GM19099 (cell line): ENCODE measurements around the gene SFRP5.
A peak's percentile ranks its signal among the peaks of the same experiment; 100 is the strongest.

Experiments used
- POLR2A ChIP-seq: IDR thresholded peaks from 3 replicates; pipeline ENCODE4 v1.6.1; 2011; ENCODE audit warnings: low read depth; ENCODE audit not compliant: insufficient read length; ENCODE audit errors: extremely low read depth

The SFRP5 gene

DNA sequence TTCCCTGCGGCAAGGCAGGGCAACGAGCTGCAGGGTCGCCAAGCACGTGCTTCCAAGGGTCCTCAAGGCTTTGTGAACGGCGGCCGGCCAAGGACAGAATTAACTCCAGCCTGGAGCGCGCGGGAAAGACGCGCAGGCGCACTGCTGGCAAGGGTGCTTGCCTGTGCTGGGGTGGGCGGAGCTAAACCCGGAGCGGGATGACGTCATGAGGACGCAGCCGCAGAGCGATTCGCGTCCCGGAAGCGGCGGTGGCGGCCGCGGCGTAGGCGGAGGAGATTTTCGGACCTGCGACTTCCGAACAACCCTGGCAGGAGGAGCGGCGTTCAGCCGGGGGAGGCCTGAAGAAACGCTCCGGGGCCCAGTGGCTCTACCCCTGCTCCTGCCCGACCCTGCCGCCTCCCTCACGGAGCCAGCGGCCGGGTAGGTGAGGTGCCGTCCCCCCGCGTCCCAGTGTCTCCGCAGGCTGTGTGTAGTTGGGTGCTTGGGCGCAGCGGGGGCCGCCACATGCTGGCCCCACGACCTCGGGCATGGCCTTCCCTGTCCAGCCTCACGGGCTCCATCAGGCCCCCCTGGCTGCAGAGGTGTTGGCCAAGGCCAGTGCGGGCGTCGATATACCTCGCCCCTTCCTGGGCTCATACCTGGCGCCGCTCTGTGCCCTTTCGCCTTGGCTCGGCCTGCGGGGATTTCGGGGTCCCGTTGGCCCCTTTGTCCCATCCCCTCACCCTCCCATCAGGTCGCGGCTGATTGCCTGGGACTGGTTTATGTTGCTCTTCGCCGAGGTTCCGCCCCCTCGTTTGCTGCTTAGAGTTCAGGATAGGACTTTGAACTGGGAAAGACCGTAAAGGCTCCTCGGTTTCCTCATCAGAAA is 34.7 kb downstream of the SFRP5 start, which contains the start of gene ZFYVE27:
Gene ZFYVE27, plus strand, starts transcription at position 227 of the 868 bp plus-strand sequence. CDS start 1,350 bp downstream, outside the sequence.
- peak; percentile 93 for TF ChIP-seq POLR2A

DNA sequence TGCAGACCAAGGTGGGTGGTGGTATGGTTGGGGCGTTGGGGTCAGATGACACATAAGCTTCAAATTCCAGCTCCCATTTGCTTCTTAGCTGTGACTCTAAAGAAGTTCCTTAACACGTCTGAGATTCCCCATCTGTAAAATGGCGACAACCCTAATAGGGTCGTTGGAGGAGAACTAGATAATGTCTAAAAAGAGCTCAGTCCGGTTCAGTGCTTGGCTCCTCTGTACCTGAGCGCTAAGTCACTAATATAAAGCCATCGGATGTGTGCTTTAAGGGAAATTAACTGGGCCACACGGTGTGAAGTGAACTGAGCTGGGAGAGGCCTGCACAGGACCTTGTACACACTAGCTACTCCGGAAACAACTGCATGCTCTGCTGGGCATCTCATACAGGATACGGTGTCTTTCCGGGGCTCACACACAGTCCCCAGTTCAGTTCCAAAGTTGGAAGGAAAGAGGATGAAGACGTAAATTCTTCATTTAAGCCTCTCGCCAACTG is 35.3 kb downstream of the SFRP5 start:
- TF ChIP-seq POLR2A, result no peak

DNA sequence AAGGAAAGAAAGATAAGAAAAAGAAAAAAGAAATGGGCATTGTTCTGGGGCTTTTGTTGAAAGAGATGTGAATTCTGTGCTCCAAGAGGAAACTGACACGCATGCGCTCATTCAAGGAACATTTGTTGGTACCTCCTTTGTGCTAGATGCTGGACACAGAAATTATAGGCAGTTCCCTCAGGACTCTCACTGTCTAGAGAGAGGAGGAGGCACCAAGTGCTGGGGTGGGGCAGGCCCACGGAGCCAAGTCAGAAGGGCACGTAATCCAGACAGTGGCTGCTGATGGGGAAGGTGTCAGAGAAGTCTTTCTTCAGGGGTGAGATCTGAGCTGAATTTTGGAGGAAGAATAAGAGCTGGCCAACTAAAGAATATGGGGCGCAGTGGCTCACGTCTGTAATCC is 37.8 kb downstream of the SFRP5 start:
- no peak for TF ChIP-seq POLR2A

DNA sequence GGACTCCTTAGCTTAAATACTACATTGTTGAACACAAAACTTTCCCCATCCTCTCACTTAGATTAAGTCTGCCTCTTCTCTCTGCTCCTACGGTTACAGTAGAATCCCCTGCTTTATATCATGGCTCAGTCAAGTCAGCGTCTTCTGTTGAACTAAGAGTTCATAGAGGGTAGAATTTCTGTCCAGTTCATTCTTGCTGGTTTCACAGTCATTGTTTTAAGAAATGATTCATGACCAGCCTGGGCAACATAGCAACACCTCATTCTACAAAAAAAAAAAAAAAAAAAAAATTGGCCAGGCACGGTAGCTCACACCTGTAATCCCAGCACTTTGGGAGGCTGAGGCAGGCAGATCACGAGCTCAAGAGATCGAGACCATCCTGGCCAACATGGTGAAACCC is 38.5 kb downstream of the SFRP5 start:
- TF ChIP-seq POLR2A, result no peak

DNA sequence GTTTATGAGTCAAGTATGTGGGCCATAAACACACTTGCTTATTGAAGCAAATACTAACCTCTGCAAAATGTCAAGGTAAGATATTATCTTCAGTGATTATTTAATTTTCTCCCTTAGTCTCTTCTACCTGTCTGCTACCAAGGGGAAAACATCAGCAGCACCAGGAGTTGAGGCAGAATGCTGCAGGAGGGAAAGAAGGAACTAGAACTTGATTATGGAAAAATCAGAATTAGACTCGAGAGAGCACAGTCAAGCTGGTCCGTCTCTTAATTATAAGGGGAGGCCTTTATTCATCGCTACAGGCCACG is 39.8 kb downstream of the SFRP5 start:
- TF ChIP-seq POLR2A, result no peak

DNA sequence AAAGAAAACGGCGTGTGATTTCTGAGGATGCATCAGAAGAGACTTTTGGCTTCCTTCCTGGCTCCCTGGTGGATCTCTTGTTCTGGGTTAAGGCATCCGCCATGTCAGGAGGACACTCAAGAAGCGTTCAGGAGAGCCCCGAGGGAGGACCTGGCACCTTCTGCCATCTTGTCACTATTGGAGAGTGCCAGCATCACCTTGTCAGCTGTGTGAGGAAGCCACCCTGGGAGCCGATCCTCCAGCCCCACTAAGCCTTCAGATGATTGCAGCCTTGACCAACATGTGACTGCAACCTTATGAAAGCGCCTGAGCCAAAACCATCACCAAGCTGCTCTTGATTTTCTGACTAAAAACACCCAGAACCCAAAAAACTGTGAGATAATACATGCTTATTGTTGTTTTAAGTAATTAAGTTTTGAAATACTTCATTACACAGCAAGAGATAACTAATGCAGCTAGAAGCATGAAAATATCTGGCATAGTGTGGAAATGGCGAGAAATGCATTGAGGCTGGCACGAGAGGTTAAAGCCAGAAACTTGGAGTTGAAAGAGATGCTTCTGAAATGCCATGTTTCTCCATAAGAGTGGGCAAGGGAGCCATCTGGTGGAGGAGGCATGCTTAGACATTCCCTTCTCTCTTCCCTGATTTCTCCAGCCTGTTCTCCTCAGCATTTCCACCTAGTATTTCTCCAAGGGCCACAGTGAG is 40.3 kb downstream of the SFRP5 start:
- TF ChIP-seq POLR2A, result no peak

DNA sequence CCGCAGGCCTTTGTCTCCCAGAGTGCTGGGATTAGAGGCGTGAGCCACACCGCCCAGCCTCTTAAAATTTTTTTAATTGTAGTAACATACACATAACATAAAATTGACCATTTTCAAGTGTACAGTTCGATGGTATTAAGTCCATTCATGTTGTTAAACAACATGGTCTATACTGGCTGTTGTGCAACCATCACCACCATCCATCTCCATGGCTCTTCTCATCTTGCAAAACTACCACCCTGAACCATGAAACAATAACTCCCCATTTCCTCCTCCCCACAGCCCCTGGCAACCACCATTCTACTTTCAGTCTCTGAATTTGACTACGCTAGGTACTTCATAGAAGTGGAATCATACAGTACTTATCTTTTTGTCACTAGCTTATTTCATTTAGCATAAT is 42.8 kb downstream of the SFRP5 start:
- no peak for TF ChIP-seq POLR2A

DNA sequence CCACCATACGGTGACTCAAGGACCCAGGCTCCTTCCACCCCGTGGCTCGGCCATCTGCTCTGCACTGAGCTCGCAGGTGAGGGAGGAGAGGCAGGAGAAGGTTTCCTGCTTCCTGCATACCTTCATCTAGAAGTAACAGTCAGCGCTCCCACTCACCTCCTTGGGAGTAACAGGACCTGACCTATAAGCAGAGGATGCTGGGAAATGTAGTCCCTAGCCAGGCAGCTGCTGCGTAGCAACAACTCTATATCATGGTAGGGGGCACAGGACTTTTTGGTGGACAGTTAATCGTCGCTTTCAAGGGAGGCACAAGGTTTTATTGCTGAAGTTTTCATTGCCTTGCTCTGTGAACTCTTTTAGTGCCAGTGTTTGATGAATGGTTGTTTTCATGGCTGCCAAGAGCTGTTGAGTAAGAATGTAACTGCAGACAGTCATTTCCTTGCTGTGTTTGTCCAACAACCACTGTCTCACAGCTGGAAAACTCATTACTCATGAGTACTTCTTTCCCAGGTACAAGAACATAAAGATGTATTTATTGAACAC is 45.1 kb downstream of the SFRP5 start:
- TF ChIP-seq POLR2A, result no peak

DNA sequence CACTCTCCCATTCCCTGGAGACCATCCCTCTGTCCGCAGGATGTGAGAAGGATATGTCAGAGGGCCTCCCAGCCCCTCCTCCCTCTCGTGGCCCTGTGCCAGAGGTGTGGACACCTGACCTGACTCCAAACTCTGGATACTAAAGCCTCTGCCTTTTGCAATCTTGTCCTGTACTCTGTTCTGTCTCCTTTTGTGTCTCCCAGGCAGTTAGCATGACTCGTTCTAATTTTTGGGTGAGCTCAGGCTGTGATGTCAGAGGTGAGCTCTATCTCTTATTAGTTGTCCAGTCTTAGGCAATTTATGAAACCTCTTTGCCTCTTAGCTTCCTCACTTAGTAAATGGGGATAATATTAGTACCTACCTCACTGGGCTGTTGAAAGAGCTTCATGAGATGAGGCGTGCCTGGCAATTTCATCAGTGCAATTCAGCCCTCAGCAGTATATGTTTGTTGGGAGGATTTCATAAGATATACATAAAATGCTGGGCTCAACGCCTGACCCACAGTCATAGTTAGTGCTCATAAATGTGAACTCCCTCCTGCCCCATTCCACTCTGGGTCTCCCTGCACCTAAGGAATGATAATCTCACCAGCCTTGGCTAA is 47.4 kb downstream of the SFRP5 start:
- no peak for TF ChIP-seq POLR2A

DNA sequence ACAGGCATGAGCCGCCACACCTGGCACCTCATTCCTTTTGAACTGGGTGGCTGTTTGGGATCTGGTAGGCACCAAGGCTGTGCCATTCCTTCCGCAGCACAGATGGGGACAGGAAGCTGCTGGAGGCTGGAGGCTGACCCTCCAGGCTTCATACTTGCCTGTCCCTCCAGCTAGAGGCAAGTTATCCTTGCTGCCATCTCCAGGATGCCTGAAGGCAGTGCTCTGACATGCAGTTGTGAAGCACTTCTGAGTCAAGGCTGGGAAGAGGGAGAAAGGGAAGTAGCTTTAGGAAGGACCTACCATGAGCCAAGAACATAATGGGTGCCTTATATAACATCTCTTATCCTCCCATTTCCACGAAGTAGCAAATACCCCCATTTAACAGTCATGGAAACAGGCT is 48.8 kb downstream of the SFRP5 start:
- no peak for TF ChIP-seq POLR2A

DNA sequence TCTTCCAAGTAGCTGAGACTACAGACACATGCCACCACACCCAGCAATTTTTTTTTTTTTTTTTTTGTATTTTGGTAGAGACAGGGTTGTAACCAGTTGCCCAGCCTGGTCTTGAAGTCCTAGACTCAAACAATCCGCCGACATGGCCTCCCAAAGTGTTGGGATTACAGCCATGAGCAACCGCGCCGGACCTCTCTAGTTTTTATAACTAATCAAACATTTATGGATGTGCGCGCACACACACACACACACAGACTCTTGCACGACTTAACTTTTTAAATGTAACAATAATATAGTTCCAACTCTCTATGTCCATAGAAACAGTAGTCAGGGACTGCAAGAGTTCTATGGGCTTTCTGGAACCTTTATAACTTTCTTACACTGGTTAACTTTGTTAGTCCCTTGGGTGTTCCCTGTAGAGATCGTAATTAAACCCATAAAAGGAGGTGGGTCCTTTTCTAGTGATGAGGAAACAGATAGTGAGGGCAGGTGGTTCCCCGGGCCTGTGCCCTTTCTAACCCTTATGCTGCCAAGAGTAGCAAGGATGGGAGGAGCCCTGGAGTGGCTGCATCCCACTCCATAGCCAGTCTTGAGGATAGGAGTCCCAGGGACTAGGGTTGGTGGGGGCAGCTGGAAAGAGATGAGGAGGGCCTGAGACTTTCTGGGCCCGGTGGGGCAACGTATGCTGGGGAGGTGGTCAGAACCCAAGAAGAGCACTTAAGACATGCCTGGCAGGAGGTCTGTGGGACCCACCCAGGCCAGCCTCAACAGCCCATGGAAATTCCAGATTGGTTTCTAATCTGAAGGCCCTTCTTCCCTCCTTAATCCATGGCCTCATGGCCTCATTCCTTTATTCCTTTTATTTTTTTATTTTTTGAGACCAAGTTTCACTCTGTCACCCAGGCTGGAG is 49.7 kb downstream of the SFRP5 start:
- no peak for TF ChIP-seq POLR2A

DNA sequence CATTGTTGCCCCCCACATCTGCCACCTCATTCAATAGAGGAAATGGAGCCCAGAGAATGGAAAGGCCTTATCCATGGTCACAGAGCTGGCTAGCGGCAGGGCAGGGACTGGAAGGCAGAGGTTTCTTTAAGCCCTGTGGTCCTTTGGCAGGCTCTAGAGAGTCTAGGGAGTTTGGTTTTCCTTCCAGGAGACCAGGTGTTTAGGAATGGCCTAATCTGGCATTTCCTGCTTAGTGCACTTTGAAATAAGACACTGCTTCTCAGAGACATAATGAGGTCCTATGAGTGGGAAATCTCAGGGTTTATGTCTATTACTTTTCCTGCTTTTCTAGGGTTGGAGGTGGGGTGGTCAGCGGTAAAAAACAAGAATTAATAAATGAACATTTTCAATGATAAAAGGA is 52.2 kb downstream of the SFRP5 start:
- no peak for TF ChIP-seq POLR2A

DNA sequence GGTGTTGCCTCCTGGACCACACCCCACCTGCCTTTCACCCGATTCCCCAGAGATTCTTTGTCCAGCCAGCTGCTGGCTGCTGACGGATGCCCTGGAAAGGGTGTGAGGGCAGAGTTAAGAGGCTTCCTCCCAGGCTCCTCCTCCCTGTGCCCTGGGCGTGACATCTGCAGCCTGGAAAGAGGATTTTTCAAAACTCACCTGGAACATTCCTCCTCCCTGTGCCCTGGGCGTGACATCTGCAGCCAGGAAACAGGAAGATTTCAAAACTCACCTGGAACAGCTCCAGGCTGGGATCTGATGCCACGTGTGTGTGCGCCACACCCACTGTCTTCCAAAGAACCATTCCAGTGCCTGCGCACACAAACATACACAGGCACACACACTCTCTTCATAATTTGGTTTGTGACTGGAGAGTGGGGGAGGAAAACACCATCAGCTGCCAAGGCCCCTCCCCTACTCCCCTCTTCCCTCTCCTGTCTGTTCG is 53.1 kb downstream of the SFRP5 start:
- TF ChIP-seq POLR2A, result no peak

DNA sequence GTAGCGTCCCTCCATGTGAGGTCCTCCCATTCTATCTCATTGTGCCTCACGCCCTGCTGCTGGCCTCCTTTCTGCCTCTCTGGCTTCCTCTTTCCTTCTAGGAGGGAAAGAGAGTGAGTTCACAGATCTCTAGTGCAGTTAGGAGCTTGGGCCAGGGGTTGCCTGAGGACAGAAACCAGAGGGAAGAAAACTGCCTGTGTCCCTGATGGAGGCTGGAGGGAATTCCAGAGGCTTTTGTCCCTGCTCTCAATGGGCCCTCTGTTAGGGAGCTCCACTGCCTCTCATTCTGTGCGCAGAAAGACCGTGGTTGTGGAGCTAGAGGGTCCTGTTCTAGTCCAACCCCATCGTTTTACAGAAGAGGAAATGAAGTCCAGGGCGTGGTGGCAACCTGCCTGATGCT is 53.6 kb downstream of the SFRP5 start:
- no peak for TF ChIP-seq POLR2A
